A673 (cell line): ENCODE measurements around the gene NFIC. TPM values are rescaled to one million over a fixed set of nuclear protein-coding genes. Genes with fewer than 3 reads are reported as not detected.

ENCODE experiments used
- BruUV-seq: library from RNA; stranded (reverse); fragments of 400-500 nt; replicated peaks from 2 replicates; lab custom pipeline; 2021; lab: Mats Ljungman, UMichigan
- CTCF ChIA-PET: fragments of 300-600 bp; sonication (Branson Sonifier 250); formaldehyde crosslinking; loops from one replicate; lab custom pipeline; 2022; ENCODE audit warnings: antibody characterized with exemption; lab: Charles Lee
- POLR2A ChIA-PET: fragments of 300-600 bp; sonication (Branson Sonifier 250); formaldehyde crosslinking; loops from one replicate; lab custom pipeline; 2022; ENCODE audit warnings: antibody characterized with exemption; ENCODE audit not compliant: low non-redundant PET; lab: Charles Lee
- DNase-seq: peaks from one replicate; pipeline ENCODE4 v3.0.0-alpha.2; 2015; ENCODE audit warnings: low spot score
- H3K27ac ChIP-seq: fragments of 200-600 bp; sonication (generic); 2 replicates; pipeline ENCODE4 v1.5.1; 2016; ENCODE audit warnings: mixed run types, low read depth, mild to moderate bottlenecking, mixed read lengths, antibody characterized with exemption, low read length; ENCODE audit not compliant: poor library complexity, severe bottlenecking
- H3K27me3 ChIP-seq: fragments of 200-600 bp; sonication (generic); replicated peaks from 2 replicates; pipeline ENCODE4 v1.6.1; 2017; ENCODE audit warnings: mixed run types, low read depth, mild to moderate bottlenecking, mixed read lengths, antibody characterized with exemption, low read length; ENCODE audit not compliant: insufficient read depth, poor library complexity
- H3K36me3 ChIP-seq: fragments of 200-600 bp; sonication (generic); 2 replicates; pipeline ENCODE4 v1.6.1; 2016; ENCODE audit warnings: mixed run types, mild to moderate bottlenecking, mixed read lengths, antibody characterized with exemption, low read length; ENCODE audit not compliant: insufficient read depth, poor library complexity, severe bottlenecking
- H3K4me1 ChIP-seq: fragments of 200-600 bp; sonication (generic); 2 replicates; pipeline ENCODE4 v1.6.1; 2017; ENCODE audit warnings: mixed run types, mild to moderate bottlenecking, mixed read lengths, antibody characterized with exemption, low read length; ENCODE audit not compliant: insufficient read depth, poor library complexity, severe bottlenecking
- H3K4me3 ChIP-seq: fragments of 200-600 bp; sonication (generic); 2 replicates; pipeline ENCODE4 v1.5.1; 2016; ENCODE audit warnings: low read depth, mixed run types, mild to moderate bottlenecking, mixed read lengths, low read length; ENCODE audit not compliant: poor library complexity, severe bottlenecking
- H3K9me3 ChIP-seq: fragments of 200-600 bp; sonication (generic); 2 replicates; pipeline ENCODE4 v1.6.1; 2016; ENCODE audit warnings: mixed run types, low read depth, mild to moderate bottlenecking, mixed read lengths, antibody characterized with exemption, low read length; ENCODE audit not compliant: poor library complexity, severe bottlenecking
- EZH2 ChIP-seq: fragments of 200-600 bp; sonication (generic); IDR thresholded peaks from 2 replicates; pipeline ENCODE4 v1.6.1; 2017; ENCODE audit warnings: borderline replicate concordance, low read depth, mild to moderate bottlenecking, mixed read lengths, antibody characterized with exemption, low read length; ENCODE audit not compliant: poor library complexity, severe bottlenecking
- intact Hi-C: fragments of 100-400 bp; cut with micrococcal nuclease; formaldehyde crosslinking; loops from one replicate; pipeline ENCODE4 v1.10.0; 2022; ENCODE audit not compliant: unreplicated experiment
- total RNA-seq: library from RNA; stranded (reverse); gene quantifications from 2 replicates; pipeline ENCODE4 v1.2.3, GENCODE V29; 2021
- TF ChIP-seq, protein P1 (sequence below): fragments of 300-800, 200-600 bp; sonication (generic); conservative IDR thresholded peaks from 2 replicates; pipeline ENCODE4 v1.5.1; 2017; ENCODE audit warnings: low read depth, mild to moderate bottlenecking, antibody characterized with exemption, low read length, moderate library complexity, mixed read lengths

The NFIC gene
- total RNA-seq, 1 experiment from 2014 or later = 112 TPM

DNA sequence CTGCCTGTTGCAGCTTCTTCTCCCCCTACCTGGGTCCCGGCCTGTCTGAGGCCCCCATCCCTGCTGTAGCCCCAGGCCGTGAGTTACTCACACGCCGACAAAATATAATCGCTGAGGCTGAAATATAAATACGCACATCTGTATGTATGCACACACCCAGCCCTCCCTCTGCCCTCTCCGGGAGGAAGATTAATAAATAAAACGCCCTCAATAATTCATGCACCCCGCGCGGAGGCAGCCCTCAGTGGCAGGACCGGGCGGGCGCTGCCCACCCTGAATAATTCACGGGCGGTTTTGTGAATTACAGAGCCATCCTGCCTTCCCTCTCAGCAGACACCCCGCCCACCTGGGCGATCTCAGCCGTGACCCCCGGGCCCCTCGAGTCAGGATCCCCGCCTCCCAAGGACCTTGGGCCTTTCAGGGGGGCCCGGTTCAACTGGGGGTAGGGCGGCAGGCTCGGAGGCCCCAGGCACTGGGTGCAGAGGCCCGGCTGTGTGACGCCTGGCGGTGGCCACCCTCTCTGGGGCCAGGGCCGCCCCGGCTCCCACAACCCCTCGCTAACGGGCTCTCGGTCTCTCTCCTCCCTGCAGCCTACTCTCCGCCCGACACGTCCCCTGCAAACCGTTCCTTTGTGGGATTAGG, 89.7 kb downstream of the NFIC start:
- Histone ChIP-seq H3K36me3 (peaks cover 46% of the 10 kb centered on the region), H3K27me3 (no peaks in the 10 kb centered on the region)
- no TSS peak for BruUV-seq

DNA sequence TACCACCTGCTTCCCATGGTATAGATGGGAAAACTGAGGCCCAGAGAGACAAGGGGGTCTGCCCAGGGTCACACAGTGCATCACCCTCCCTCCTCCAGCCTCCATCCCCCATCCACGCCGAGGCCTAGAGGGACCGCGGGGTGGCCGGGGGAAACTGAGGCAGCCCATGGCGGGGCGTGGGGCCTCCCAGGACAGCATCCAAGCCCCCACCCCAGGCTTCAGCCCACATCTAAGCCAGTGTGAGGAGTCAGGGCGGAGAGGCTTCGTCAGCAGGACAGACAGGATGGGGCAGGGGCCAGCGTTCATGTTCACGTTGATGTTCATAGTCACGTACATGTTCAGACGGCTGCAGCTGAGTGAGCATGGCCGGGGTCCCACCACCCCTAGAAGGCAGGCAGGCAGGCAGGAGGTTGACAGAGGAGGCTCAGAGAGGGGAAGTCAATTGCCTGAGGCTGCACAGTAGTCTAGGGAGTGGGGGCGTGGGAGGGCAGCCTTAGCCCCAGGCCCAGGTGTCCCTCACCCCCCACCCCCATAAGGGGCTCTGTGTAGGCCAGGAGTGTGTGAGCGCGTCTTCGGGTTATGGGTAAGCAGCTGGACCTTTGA, 90.6 kb downstream of the NFIC start:
- Histone ChIP-seq H3K9me3 (no peaks in the 10 kb centered on the region), H3K27ac (no peak overlapping the region), H3K4me3 (no peak overlapping the region), H3K4me1 (no peaks in the 10 kb centered on the region), H3K36me3 (peaks cover 44% of the 10 kb centered on the region), H3K27me3 (no peaks in the 10 kb centered on the region)
- ChIA-PET POLR2A (no interaction called here), CTCF (no interaction called here)
- no peak for TF ChIP-seq EZH2
- TF ChIP-seq, protein P1, sequence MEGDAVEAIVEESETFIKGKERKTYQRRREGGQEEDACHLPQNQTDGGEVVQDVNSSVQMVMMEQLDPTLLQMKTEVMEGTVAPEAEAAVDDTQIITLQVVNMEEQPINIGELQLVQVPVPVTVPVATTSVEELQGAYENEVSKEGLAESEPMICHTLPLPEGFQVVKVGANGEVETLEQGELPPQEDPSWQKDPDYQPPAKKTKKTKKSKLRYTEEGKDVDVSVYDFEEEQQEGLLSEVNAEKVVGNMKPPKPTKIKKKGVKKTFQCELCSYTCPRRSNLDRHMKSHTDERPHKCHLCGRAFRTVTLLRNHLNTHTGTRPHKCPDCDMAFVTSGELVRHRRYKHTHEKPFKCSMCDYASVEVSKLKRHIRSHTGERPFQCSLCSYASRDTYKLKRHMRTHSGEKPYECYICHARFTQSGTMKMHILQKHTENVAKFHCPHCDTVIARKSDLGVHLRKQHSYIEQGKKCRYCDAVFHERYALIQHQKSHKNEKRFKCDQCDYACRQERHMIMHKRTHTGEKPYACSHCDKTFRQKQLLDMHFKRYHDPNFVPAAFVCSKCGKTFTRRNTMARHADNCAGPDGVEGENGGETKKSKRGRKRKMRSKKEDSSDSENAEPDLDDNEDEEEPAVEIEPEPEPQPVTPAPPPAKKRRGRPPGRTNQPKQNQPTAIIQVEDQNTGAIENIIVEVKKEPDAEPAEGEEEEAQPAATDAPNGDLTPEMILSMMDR = no peak
- intact Hi-C loops = no loop called here
- DNase-seq = no peak
- no TSS peak for BruUV-seq

More for the DNA sequence above, 89.7 kb downstream of the NFIC start:
- no peaks in the 10 kb centered on the region for H3K4me1 ChIP-seq
- no peaks in the 10 kb centered on the region for H3K9me3 ChIP-seq
- ChIA-PET CTCF (interaction anchor here (0.6 kb wide), 1 partner anchor 131 kb away, joined by 4 read pairs; no protein-coding TSS in a partner anchor), POLR2A (no interaction called here)
- DNase-seq = no peak
- no peak overlapping the region for H3K4me3 ChIP-seq
- intact Hi-C loops = no loop called here
- no peak for TF ChIP-seq EZH2
- TF ChIP-seq, protein P1 = no peak
- H3K27ac ChIP-seq = no peak overlapping the region

DNA sequence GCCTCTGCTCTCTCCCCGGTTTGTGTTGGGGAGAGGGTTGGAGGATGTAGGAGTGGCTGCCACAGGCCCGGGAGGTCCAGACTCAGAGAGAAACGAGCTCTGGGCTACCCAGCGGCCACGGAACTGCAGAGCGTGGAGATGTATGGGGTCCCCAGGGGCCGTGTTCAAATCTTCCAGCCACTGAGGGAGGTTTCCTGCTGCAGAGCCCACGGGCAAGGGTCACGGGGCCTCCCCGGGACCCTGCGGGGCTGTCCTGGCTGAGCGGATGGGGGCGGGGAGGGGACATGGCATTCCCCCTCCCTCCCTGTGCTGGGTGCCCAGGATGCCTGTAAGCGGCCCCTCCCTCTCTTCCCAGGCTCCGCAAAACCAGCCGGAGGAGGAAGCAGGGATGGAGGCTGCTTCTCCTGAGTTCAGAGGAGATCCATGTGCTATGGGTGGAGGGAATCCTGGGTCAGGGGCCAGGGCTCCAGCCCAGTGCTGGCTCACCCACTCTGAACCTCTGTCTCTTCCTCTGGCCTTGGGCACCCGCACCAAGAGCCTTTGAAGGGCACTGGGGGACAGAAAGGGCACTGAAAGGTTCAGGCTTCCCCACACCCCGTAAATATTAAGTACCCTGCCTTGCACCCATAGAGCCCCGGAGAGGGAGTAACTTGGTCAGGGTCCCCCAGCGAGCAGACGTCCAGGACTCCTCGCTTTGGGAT, 91.3 kb downstream of the NFIC start:
- no peak overlapping the region for H3K27ac ChIP-seq
- no peak for DNase-seq
- ChIA-PET POLR2A (no interaction called here), CTCF (no interaction called here)
- BruUV-seq = no TSS peak
- no peaks in the 10 kb centered on the region for H3K4me1 ChIP-seq
- intact Hi-C loops = no loop called here
- no peak for TF ChIP-seq EZH2
- TF ChIP-seq, protein P1 = no peak
- no peak overlapping the region for H3K4me3 ChIP-seq
- H3K9me3 ChIP-seq = no peaks in the 10 kb centered on the region
- H3K36me3 ChIP-seq = peaks cover 44% of the 10 kb centered on the region
- H3K27me3 ChIP-seq = no peaks in the 10 kb centered on the region
